K562 (cell line): Measurements from ENCODE around the gene BMPER.

Source experiments
- POLR2AphosphoS5 ChIP-seq: IDR thresholded peaks from 2 replicates; pipeline ENCODE4 v1.6.1; 2011; ENCODE audit warnings: mild to moderate bottlenecking, low read depth, low read length, moderate library complexity; ENCODE audit not compliant: control insufficient read depth, insufficient read depth
- PYGO2 ChIP-seq: fragments of 450-650 bp; IDR thresholded peaks from 2 replicates; pipeline ENCODE4 v1.6.1; 2016; ENCODE audit warnings: mild to moderate bottlenecking, missing genetic modification characterization, moderate library complexity, missing compliant biosample characterization
- RBBP5 ChIP-seq: fragments of 200-600 bp; sonication (generic); IDR thresholded peaks from 2 replicates; pipeline ENCODE4 v1.6.1; 2012; ENCODE audit warnings: borderline replicate concordance, mild to moderate bottlenecking, low read length, control low read depth, inconsistent platforms; ENCODE audit not compliant: insufficient read depth, poor library complexity, severe bottlenecking
- SRSF9 ChIP-seq: fragments of 200-400 bp; formaldehyde crosslinking; IDR thresholded peaks from 2 replicates; pipeline ENCODE4 v1.6.1; 2017; ENCODE audit warnings: low read depth, low read length, borderline replicate concordance
- ZBTB8A ChIP-seq: fragments of 450-650 bp; IDR thresholded peaks from 2 replicates; pipeline ENCODE4 v1.6.1; 2018; ENCODE audit warnings: mild to moderate bottlenecking, moderate library complexity; ENCODE audit not compliant: partially characterized antibody
- TF ChIP-seq, protein P1 (sequence below): sonication (generic); formaldehyde crosslinking; IDR thresholded peaks from 2 replicates; pipeline ENCODE4 v1.8.0; 2022; ENCODE audit warnings: missing genetic modification reagents, mild to moderate bottlenecking, borderline replicate concordance

DNA sequence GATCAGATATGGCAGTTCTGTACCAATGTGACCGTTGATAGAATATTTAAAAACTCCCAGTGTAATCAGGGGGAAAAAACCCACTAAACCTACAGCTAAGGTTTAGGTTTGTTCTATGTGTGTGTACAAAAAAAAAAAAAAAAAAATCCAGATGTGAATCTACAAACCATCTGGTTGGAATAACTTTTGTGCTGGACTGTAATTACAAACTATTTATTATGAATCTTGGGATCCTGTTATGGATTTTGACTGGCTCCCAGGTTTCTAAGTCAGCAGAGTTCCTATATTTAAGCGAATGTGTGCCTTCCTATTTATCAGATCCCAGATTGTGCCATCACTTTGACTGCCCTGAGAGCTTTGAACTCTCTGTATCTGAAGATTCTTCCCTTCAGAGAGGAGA, 29.1 kb downstream of the BMPER start:
- TF ChIP-seq PYGO2 (tag) (no peak), POLR2AphosphoS5 (no peak), RBBP5 (no peak), ZBTB8A (no peak), SRSF9 (no peak)
- TF ChIP-seq, protein P1, sequence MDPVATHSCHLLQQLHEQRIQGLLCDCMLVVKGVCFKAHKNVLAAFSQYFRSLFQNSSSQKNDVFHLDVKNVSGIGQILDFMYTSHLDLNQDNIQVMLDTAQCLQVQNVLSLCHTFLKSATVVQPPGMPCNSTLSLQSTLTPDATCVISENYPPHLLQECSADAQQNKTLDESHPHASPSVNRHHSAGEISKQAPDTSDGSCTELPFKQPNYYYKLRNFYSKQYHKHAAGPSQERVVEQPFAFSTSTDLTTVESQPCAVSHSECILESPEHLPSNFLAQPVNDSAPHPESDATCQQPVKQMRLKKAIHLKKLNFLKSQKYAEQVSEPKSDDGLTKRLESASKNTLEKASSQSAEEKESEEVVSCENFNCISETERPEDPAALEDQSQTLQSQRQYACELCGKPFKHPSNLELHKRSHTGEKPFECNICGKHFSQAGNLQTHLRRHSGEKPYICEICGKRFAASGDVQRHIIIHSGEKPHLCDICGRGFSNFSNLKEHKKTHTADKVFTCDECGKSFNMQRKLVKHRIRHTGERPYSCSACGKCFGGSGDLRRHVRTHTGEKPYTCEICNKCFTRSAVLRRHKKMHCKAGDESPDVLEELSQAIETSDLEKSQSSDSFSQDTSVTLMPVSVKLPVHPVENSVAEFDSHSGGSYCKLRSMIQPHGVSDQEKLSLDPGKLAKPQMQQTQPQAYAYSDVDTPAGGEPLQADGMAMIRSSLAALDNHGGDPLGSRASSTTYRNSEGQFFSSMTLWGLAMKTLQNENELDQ (CRISPR knock-in tag): no peak
